ENCODE measurements around the gene KCNC4.

Gene KCNC4

GRCh38 chr1:110165761-110166231, 44.3 kb upstream of the KCNC4 start:
- no peak for DNase-seq (ENCODE audit: low read depth in 2 of 2)
- H3K4me3 ChIP-seq (replicated peaks in 1 of 2; ENCODE audit: low read depth in 2 of 2, low read length in 2 of 2), result no peak overlapping the region
- TF ChIP-seq CTCF (IDR thresholded peaks at IDR 0.05; ENCODE audit: low read depth, low read length), result no peak

GRCh38 chr1:110166861-110167260, 43.3 kb upstream of the KCNC4 start:
- no peak overlapping the region for H3K4me3 ChIP-seq (replicated peaks in 1 of 2; ENCODE audit: low read depth in 2 of 2, low read length in 2 of 2)
- no peak for DNase-seq (ENCODE audit: low read depth in 2 of 2)
- no peak for TF ChIP-seq CTCF (IDR thresholded peaks at IDR 0.05; ENCODE audit: low read depth, low read length)

GRCh38 chr1:110170766-110171733, 39.1 kb upstream of the KCNC4 start:
- no peak for DNase-seq (ENCODE audit: low read depth in 2 of 2)
- no peak for TF ChIP-seq CTCF (IDR thresholded peaks at IDR 0.05; ENCODE audit: low read depth, low read length)
- H3K4me3 ChIP-seq (replicated peaks in 1 of 2; ENCODE audit: low read depth in 2 of 2, low read length in 2 of 2), result no peak overlapping the region

GRCh38 chr1:110172001-110172400, 38.1 kb upstream of the KCNC4 start:
- no peak overlapping the region for H3K4me3 ChIP-seq (replicated peaks in 1 of 2; ENCODE audit: low read depth in 2 of 2, low read length in 2 of 2)
- no peak for DNase-seq (ENCODE audit: low read depth in 2 of 2)
- TF ChIP-seq CTCF (IDR thresholded peaks at IDR 0.05; ENCODE audit: low read depth, low read length), result no peak

GRCh38 chr1:110173466-110174105, 36.5 kb upstream of the KCNC4 start:
- no peak for DNase-seq (ENCODE audit: low read depth in 2 of 2)
- H3K4me3 ChIP-seq (replicated peaks in 1 of 2; ENCODE audit: low read depth in 2 of 2, low read length in 2 of 2), result no peak overlapping the region
- no peak for TF ChIP-seq CTCF (IDR thresholded peaks at IDR 0.05; ENCODE audit: low read depth, low read length)

- no peak for DNase-seq (ENCODE audit: low read depth in 2 of 2)
- no peak for TF ChIP-seq CTCF (IDR thresholded peaks at IDR 0.05; ENCODE audit: low read depth, low read length)
- H3K4me3 ChIP-seq (replicated peaks in 1 of 2; ENCODE audit: low read depth in 2 of 2, low read length in 2 of 2), result no peak overlapping the region
Measured at GRCh38 chr1:110174961-110175360, 35.2 kb upstream of the KCNC4 start.

Data from cardiac fibroblast (primary cell).